OCI-LY3 (cell line): ENCODE results near the gene KMT5B.

Source experiments
- H2AFZ ChIP-seq: fragments of 200-600, 300-600 bp; shearing (Covaris generic); 2 replicates; pipeline ENCODE4 v1.6.0; 2014; ENCODE audit warnings: antibody characterized with exemption, low read depth, low read length
- H3K27ac ChIP-seq: fragments of 200-600, 300-600 bp; sonication (generic); 2 replicates; pipeline ENCODE4 v1.5.1; 2014; ENCODE audit warnings: mild to moderate bottlenecking, low read length, moderate library complexity, mixed read lengths
- H3K27me3 ChIP-seq: fragments of 200-600, 300-600 bp; sonication (generic); 2 replicates; pipeline ENCODE4 v1.6.1; 2014; ENCODE audit warnings: low read depth, low read length, mixed read lengths
- H3K36me3 ChIP-seq: fragments of 200-600, 300-600 bp; sonication (generic); replicated peaks from 2 replicates; pipeline ENCODE3; 2014; ENCODE audit warnings: low read depth, low read length, mixed read lengths
- H3K4me1 ChIP-seq: fragments of 300-600, 200-600 bp; sonication (generic); 2 replicates; pipeline ENCODE4 v1.6.1; 2014; ENCODE audit warnings: low read length, mixed read lengths
- H3K4me2 ChIP-seq: fragments of 200-600, 300-600 bp; sonication (generic); 2 replicates; pipeline ENCODE4 v1.6.1; 2014; ENCODE audit warnings: low read length, mixed read lengths
- H3K4me3 ChIP-seq: fragments of 300-600, 200-600 bp; sonication (generic); 2 replicates; pipeline ENCODE4 v1.5.1; 2014; ENCODE audit warnings: antibody characterized with exemption, mild to moderate bottlenecking, low read length, moderate library complexity
- H3K79me2 ChIP-seq: fragments of 300-600, 200-600 bp; shearing (Covaris generic); 2 replicates; pipeline ENCODE4 v1.6.1; 2014; ENCODE audit warnings: mild to moderate bottlenecking, low read length, mixed read lengths
- H3K9ac ChIP-seq: fragments of 300-600, 200-600 bp; shearing (Covaris generic); 2 replicates; pipeline ENCODE4 v1.6.0; 2014; ENCODE audit warnings: mild to moderate bottlenecking, low read length, moderate library complexity
- H3K9me3 ChIP-seq: fragments of 200-600, 300-600 bp; shearing (Covaris generic); 2 replicates; pipeline ENCODE4 v1.6.1; 2014; ENCODE audit warnings: low read length, mixed read lengths; ENCODE audit not compliant: insufficient read depth
- H4K20me1 ChIP-seq: fragments of 200-600, 300-600 bp; sonication (generic); 2 replicates; pipeline ENCODE4 v1.6.1; 2016; ENCODE audit warnings: low read length, mixed read lengths; ENCODE audit not compliant: insufficient read depth
- CTCF ChIP-seq: fragments of 200-600, 300-600 bp; sonication (generic); IDR thresholded peaks from 2 replicates; pipeline ENCODE4 v1.5.1; 2014; ENCODE audit warnings: antibody characterized with exemption, low read length, low read depth
- EZH2phosphoT487 ChIP-seq: fragments of 200-600 bp; shearing (Covaris generic); IDR thresholded peaks from 2 replicates; pipeline ENCODE4 v1.6.1; 2018; ENCODE audit warnings: antibody characterized with exemption, mixed run types, low read depth

Gene KMT5B

GRCh38 chr11:68167474-68167873 is 45.6 kb downstream of the KMT5B start:
- Histone ChIP-seq H3K4me1 (peaks cover 10% of the 10 kb centered on the region), H3K9me3 (no peaks in the 10 kb centered on the region), H3K36me3 (peaks cover 75% of the 10 kb centered on the region), H3K27me3 (no peaks in the 10 kb centered on the region), H4K20me1 (no peaks in the 10 kb centered on the region), H3K79me2 (no peaks in the 10 kb centered on the region), H2AFZ (no peak overlapping the region), H3K9ac (no peak overlapping the region), H3K4me3 (no peak overlapping the region), H3K27ac (no peak overlapping the region), H3K4me2 (no peak overlapping the region)
- TF ChIP-seq EZH2phosphoT487 (no peak), CTCF (no peak)

GRCh38 chr11:68166969-68167368 is 46.1 kb downstream of the KMT5B start:
- Histone ChIP-seq H3K27ac (no peak overlapping the region), H3K4me2 (no peak overlapping the region), H3K79me2 (no peaks in the 10 kb centered on the region), H2AFZ (no peak overlapping the region), H4K20me1 (no peaks in the 10 kb centered on the region), H3K9ac (no peak overlapping the region), H3K27me3 (no peaks in the 10 kb centered on the region), H3K9me3 (no peaks in the 10 kb centered on the region), H3K4me3 (no peak overlapping the region), H3K4me1 (peaks cover 10% of the 10 kb centered on the region), H3K36me3 (peaks cover 75% of the 10 kb centered on the region)
- TF ChIP-seq CTCF: no peak
- TF ChIP-seq EZH2phosphoT487: no peak

GRCh38 chr11:68165601-68166000 is 47.5 kb downstream of the KMT5B start:
- Histone ChIP-seq H4K20me1 (no peaks in the 10 kb centered on the region), H3K9ac (no peak overlapping the region), H3K4me1 (peaks cover 10% of the 10 kb centered on the region), H2AFZ (no peak overlapping the region), H3K36me3 (peaks cover 62% of the 10 kb centered on the region), H3K27ac (no peak overlapping the region), H3K79me2 (no peaks in the 10 kb centered on the region), H3K4me3 (no peak overlapping the region), H3K27me3 (no peaks in the 10 kb centered on the region), H3K4me2 (no peak overlapping the region), H3K9me3 (no peaks in the 10 kb centered on the region)
- TF ChIP-seq CTCF: no peak
- TF ChIP-seq EZH2phosphoT487: no peak

GRCh38 chr11:68164437-68164836 is 48.7 kb downstream of the KMT5B start:
- Histone ChIP-seq H3K79me2 (no peaks in the 10 kb centered on the region), H3K9me3 (no peaks in the 10 kb centered on the region), H2AFZ (no peak overlapping the region), H3K27me3 (no peaks in the 10 kb centered on the region), H3K27ac (no peak overlapping the region), H3K4me2 (no peak overlapping the region), H3K9ac (no peak overlapping the region), H3K4me3 (no peak overlapping the region), H4K20me1 (no peaks in the 10 kb centered on the region), H3K36me3 (peaks cover 50% of the 10 kb centered on the region), H3K4me1 (peaks cover 10% of the 10 kb centered on the region)
- TF ChIP-seq EZH2phosphoT487 (no peak), CTCF (no peak)
